Epidermal melanocyte (primary cell): ENCODE results near the gene GNG13.
"Not testable (repeated sequence)": the region's sequence is repeated elsewhere in the genome, so short reads cannot be mapped to it uniquely, and the experiment has no call there.

Experiments
- DNase-seq: peaks from one replicate; pipeline ENCODE4 v3.0.0; 2011; ENCODE audit warnings: low spot score; ENCODE audit not compliant: insufficient read length

Gene GNG13

DNA sequence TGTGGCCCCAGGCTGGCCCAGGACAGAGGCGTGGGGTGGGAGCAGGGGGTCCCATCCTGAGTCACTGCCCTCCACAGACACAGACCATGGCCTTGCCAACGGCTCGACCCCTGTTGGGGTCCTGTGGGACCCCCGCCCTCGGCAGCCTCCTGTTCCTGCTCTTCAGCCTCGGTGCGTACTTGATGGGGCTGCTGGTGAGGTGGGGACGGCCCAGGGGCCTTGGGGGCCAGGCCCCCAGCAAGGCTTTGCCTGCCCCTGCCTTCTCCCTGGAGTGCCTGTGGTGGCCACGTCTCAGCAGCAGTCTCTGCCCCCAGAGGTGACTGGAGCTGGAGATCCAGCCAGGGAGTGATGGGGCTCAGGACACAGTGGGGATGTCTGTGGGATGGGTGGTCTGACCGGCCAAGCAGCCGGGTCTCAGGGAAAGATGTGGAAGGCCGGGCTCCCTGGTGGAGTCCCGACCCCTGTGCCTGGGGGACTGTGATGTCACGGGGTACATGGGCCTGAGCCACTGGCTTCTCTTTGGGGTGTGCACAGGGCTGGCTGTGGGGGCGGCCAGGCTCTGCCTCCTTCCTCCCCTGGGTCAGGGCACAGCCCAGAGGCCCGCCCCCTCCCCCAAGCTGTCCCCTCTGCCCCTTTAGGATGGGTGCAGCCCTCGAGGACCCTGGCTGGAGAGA is 37.8 kb downstream of the GNG13 start:
- DNase-seq: no peak

DNA sequence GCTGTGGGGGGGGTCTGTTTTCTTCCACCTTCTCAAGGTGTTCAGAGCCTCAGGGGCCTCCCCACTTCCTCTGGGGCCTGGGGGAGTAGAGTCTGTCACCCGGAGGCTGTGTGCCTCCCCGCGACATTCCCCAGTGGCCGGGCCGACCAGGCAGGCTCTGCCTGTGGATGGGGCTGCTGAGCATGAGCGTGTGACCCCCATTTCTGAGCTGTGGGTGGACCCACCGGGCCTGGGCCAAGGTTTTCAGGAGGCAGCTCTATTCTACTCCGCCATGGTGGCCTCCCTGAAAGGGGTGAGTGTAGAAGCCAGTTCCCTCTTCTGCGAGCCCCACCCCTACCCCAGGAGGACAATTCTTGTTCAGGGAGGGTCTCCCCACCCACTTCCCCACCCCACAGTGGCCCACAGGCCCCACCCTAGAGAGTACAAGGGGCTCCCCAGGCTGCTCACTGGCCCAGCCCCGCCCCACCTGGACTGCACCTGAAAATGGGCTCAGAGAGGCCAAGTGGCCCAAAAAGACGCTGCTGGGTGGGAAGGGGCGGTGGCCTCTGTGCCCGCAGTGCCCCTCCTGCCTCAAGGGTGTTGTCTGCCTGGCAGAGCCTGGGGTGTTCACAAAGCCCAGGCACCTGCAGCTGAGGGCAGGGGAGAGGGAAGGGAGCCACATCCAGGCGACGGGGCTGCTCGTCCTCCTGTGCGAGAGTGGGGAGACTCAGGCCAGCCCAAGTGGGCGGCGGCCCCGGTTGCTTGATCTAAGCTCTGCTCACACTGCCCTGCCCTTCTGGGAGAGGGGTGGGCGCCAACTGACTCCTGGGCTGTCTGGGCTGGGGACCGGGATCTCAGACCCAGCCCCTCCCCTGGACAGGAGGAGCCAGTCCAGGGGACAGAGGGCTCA is 38.7 kb downstream of the GNG13 start:
- no peak for DNase-seq

DNA sequence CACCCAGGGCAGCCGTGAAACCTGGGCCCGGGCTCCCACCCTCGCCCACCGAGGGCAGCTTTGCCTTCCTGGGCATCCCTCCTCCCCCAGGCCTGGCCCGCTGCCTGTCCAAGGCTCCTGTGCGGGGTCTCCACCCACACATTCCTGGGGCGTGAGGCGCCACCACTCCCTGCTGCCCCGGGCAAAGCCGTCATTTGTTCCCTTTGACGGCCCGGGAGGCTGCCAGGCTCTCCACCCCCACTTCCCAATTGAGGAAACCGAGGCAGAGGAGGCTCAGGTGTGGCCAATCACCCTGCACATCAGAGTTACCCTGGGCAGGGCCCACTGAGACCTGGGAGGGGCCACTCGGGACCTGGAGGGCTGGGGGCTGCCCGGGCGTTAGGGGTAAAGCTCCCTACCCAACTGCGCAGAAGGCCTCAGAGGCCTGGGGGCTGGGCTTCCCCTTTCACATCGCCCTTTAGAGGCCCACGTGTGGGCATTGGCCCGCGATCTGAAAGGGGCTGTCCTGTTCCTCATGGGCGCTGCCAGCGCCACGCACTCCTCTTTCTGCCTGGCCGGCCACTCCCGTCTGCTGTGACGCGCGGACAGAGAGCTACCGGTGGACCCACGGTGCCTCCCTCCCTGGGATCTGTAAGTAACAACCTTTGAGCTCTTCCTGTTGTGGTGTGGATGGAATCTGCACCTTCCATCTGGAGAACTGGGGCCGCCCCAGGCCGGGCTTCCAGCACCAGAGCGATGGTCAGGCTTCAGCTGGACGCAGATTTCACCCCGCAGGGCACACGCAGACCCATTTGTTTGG is 39.8 kb downstream of the GNG13 start, which contains the start of gene MSLN:
TSS of gene MSLN (plus strand) at position 190 of the 799 bp plus-strand sequence. CDS start 1,947 bp downstream, outside the sequence.
- DNase-seq: no peak

DNA sequence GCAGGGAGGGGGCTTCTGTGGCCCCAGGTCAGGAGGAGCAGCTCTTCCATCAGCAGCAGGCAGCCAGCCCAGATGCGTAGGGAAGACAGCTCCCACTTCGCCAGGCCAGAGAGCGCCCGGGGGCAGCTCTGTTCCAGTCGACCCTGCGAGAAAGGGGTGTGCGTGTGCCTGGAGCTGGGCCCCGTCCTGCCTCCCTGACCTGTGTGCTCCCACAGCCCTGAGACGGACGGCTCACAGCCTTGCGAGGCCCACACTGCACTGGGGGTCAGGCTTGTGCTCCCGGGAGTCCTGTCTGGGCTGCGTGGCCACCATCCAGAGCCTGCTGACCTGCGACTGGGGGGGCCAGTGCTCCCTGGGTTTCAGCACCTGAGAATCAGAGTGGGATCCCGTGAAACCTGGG is 40.5 kb downstream of the GNG13 start:
- no peak for DNase-seq

DNA sequence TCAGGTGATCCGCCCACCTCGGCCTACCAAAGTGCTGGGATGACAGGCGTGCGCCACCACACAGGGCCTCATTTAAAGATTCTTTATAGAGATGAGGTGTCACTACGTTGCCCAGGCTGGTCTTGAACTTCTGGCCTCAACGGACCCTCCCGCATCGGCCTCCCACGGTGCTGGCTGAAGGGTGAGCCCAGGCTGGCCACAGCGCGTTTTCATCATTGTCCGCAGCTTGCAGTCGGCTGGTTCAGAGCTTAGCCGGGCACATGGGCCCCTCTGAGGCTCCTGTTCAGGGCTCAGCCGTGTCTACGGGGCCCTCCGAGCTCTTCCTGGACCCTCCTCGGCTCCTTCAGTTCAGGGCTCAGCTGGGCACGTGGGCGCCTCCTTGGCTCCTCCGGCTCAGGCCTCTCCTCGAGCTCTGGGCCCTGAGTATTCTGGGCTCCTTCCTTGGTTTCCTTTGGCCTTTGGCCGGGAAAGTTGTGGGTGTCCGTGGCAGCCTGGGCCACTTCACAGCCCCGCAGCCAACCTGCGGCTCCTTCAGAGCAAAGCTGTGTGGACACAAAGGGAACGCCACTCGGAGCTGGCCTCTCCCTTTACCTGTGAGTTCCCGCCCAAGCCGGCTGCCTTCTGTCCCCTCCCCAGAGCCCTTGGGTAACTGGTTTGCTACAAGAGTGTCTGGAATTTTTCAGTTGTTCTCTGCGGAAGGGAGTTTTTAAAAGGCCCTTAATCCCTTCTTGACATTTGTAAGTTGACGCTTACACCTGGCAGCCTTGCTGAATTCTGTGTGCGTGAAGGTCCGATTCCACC is 41.2 kb downstream of the GNG13 start:
- DNase-seq: no peak

DNA sequence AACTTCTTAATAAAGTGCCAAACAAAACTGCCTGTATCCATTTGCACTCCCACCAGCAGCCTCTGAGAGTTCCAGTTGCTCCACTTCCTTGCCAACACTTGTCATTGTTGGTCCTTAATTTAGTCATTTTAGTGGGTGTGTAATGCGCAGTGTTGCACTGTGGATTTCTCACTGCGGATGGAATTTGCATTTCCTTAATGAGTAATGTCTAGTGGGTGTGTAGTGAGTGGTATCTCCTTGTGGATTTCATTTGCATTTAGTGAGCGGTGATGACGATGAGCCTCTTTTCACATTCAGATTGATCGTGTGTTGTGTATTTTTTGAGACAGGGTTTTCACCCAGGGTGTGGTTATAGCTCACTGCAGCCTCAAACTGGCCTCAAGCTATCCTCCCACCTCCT is 44.1 kb downstream of the GNG13 start:
- DNase-seq: no peak

DNA sequence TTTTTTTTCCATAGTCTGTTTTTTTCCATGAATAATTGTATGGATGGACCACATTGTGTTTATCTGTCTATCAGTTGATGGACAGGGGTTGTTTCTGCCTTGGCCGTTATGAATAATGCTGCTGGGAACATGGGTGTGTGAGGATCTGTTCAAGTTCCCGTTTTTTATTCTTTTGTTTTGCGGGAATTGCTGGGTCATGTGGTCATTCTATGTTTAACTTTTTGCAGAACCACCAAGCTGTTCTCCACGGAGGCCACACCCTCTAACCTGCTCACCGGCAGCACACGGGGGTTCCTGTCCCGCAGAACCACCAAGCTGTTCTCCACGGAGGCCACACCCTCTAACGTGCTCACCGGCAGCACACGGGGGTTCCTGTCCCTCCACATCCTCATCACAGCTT is 45.9 kb downstream of the GNG13 start:
- no peak for DNase-seq

DNA sequence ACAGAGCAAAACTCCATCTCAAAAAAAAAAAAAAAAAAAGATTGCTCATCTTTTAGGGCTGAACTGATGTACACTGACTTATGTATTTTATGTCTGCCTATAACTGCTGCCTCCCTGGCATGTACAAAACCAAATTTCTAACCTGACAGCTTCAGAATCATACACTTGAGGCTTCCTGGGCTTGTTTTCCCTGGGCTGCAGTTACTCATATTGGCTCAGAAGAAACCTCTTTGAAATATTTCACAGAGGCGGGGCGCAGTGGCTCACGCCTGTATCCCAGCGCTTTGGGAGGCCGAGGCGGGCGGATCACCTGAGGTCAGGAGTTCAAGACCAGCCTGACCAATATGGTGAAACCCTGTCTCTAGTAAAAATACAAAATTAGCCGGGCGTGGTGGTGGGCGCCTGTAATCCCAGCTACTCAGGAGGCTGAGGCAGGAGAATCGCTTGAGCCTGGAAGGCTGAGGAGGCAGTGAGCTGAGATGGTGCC is 46.4 kb downstream of the GNG13 start:
- DNase-seq: not testable (repeated sequence)

DNA sequence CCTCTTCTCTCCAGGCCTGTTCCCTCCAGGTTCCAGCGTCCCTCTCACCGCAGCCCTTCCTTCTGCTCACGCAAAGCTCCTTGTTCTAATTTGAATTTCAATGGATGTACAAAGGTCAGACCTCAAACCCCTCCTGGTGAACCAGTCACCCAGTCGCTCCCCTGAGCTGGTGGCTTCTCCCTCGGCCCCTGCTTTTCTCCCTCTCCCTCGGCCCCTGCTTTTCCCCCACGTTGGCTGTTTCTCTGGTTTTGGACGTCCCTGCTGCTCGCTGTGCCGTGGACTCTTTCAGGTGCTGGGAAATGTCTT is 48.6 kb downstream of the GNG13 start:
- no peak for DNase-seq

DNA sequence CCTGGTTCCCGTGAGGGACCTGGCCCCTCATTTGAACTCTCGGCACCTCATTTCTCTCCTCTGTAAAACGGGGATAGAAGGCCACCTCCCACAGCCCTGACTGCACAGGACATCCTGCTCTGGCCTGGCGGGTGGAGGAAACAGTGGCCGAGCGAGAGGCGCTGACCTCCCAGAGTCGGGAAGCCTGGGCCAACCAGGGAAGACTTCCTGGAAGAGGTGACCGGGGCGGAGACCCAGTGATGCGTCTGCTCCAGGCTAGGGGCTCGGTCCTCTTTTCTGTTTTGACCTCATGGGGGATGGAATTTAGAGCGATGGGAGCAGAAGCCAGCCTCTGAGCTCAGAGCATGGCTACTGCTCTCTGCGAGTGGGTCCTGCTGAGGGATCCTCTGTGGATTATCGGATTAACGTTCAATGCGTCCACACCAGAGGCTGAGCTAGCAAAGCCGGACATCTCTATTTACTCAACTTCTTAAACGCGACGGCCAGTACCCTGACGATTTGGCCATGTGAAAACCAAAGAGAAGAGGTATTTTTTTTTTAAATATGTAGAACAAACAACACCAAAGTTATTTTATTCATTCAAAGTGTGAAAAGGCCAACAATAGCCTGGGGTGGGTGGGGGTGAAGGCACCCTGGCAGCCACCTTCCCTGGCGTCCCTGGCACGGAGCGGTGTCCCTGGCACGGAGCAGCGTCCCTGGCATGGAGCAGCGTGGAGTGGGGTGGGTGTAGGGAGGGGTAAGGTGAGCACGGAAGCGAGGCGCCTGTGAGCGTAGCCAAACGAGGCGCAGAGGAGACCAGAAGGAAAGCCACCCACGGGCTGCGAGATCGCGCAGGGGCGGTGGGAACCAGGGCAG is 49.2 kb downstream of the GNG13 start:
- DNase-seq: no peak

DNA sequence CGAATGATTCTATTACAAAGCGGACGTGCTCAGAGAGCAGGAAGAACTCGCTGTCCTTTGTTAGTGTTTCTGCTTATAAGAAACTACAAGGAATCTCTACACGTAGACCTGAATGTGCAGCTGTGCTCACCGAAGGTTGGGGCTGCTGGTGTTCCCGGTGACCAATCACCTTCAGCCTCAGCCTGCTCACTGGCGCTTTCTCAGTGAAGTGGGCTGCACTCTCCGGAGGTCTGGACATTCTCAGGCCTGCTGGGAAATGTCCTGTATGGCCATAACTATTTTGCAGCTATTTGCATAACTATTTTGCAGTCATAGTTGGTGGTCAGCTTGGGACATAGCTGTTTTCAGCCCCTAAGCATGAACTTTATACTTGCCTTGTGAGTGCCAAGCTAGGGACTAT is 50.0 kb downstream of the GNG13 start:
- no peak for DNase-seq

DNA sequence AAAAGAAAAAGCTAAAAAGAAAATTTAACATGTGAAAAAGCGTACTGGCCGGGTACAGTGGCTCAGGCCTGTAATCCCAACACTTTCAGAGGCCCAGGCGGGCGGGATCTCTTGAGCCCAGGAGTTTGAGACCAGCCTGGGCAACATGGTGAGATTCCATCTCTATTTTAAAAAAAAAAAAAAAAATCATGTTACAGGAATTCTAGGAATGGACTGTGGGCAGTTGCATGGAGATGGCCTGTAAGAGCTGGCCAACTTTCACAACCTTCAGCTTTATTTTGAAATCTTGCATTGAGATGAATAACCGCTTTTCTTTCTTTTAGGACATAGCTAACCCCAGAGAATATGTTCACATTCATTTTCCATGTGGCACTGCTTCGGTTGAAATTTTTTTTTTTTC is 51.5 kb downstream of the GNG13 start:
- no peak for DNase-seq
